GM21528 (cell line): ENCODE measurements around the gene SHF.

Source experiments
- ATAC-seq: cut with Tn5 transposase; IDR thresholded peaks from one replicate; pipeline ENCODE4 v1.9.1; 2021; ENCODE audit warnings: mild to moderate bottlenecking, moderate library complexity; ENCODE audit not compliant: unreplicated experiment, low FRiP score

The SHF gene

GRCh38 chr15:45130291-45131000, 57.3 kb downstream of the SHF start:
- no peak for ATAC-seq

- ATAC-seq = no peak
Measured at GRCh38 chr15:45129651-45130129, 58.1 kb downstream of the SHF start, which contains the start of the genes DUOX1 and DUOXA1. Gene DUOX1 (plus strand): TSS chr15:45129994. CDS start chr15:45131967, 1,973 bp downstream. Gene DUOXA1 (minus strand): TSS chr15:45129879. CDS start chr15:45123014, 6,865 bp downstream.

- ATAC-seq = no peak
Measured at GRCh38 chr15:45128971-45129639, 58.7 kb downstream of the SHF start.

GRCh38 chr15:45126535-45127158, 61.1 kb downstream of the SHF start:
- no peak for ATAC-seq

GRCh38 chr15:45123397-45123796, 64.4 kb downstream of the SHF start:
- no peak for ATAC-seq

- no peak for ATAC-seq
Measured at GRCh38 chr15:45122719-45123118, 65.0 kb downstream of the SHF start.

- no peak for ATAC-seq
Measured at GRCh38 chr15:45121706-45122417, 65.9 kb downstream of the SHF start.

- ATAC-seq = no peak
Measured at GRCh38 chr15:45121020-45121419, 66.7 kb downstream of the SHF start.

- no peak for ATAC-seq
Measured at GRCh38 chr15:45120081-45120972, 67.4 kb downstream of the SHF start.

GRCh38 chr15:45118996-45119395, 68.8 kb downstream of the SHF start:
- no peak for ATAC-seq

GRCh38 chr15:45118131-45118588, 69.6 kb downstream of the SHF start:
- ATAC-seq = peak; percentile 83

- no peak for ATAC-seq
Measured at GRCh38 chr15:45117308-45118130, 70.2 kb downstream of the SHF start.
